ENCODE measurements around the gene PPARGC1A.

GRCh38 chr4:23839279-23839678, 50.6 kb downstream of the PPARGC1A start:
- TF ChIP-seq, protein P1, sequence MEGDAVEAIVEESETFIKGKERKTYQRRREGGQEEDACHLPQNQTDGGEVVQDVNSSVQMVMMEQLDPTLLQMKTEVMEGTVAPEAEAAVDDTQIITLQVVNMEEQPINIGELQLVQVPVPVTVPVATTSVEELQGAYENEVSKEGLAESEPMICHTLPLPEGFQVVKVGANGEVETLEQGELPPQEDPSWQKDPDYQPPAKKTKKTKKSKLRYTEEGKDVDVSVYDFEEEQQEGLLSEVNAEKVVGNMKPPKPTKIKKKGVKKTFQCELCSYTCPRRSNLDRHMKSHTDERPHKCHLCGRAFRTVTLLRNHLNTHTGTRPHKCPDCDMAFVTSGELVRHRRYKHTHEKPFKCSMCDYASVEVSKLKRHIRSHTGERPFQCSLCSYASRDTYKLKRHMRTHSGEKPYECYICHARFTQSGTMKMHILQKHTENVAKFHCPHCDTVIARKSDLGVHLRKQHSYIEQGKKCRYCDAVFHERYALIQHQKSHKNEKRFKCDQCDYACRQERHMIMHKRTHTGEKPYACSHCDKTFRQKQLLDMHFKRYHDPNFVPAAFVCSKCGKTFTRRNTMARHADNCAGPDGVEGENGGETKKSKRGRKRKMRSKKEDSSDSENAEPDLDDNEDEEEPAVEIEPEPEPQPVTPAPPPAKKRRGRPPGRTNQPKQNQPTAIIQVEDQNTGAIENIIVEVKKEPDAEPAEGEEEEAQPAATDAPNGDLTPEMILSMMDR (IDR thresholded peaks at IDR 0.05), result no peak
- TF ChIP-seq POLR2A (IDR thresholded peaks at IDR 0.05) (no peak), POLR2AphosphoS5 (IDR thresholded peaks at IDR 0.05) (no peak), EP300 (IDR thresholded peaks at IDR 0.05) (no peak)
